Inflammatory macrophage treated with lipopolysaccharide for 1 hour (primary cell): ENCODE data around the gene CLINT1.
"Not testable (repeated sequence)": the region's sequence is repeated elsewhere in the genome, so short reads cannot be mapped to it uniquely, and the experiment has no call there.

ENCODE experiments used
- DNase-seq, 2 donors: peaks; one replicate each; pipeline ENCODE4 v3.0.0-alpha.2; 2020 to 2022

Gene CLINT1

DNA sequence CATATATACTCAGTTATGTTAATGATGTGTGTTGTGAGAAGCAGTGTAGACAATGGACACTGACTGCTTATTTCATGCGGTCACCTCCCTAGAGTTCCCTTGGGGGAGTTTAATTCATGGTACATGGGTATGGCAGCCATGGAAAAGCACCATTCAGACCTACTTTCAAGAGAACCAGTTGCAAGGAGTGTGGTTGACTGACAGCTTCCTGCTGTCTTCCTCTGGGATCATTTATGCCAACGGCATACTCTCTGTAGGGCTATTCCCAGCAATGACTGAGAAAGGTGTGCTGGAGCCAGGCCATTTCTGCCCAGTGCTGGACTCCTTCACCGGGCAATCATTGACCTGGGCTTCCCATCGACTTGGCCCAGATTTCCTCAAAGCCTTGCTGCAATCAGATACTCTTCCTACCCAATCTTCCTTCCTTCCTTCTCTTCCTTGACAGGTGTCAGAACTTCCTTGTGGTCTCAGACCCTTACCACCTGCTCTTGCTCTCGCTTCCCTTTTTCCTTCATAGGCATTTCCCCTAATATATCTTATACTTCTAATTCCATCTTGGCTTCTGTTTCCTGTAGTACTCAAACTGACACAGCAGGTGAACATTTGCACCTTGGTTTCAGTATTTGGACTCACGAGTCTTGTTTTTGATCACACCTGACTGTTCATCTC, 3.4 kb upstream of the CLINT1 start:
- DNase-seq: no peak

- no peak for DNase-seq
Measured at GRCh38 chr5:157860898-157861890, 2.2 kb upstream of the CLINT1 start.

- DNase-seq: no peak
Measured at GRCh38 chr5:157859227-157859575, 256 bp upstream of the CLINT1 start.

DNA sequence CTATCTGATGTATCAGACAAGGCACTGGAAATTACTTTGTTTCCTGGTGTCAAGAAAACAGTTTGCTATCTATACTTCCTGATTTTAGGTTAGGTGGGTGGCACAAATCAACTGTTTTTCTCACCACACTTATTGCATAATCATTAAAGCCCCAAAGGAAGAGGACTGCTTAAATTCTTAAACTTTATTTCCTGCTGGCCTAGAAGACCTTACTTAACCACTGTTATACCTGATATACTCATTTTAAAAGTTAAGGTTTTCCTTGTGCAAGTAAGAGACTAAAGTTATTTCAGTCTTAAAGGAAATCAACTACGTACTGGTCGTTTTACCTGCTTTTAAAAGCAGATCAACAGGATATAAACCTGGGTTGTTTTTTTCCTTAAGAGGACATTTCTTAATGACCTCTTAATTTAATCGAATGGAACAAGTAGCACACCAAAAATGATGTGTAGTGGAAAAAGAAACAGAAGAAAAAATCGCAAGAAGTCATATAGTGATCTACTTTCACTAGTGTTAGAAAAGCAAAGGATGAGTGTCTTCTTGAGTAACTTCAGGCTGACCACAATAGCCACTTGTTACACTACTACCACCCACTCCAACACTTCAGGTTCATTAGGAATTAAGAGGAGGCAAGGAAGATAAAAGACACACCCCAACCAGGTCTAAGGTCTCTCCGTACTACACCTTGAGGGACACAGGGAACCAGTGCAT, 974 bp downstream of the CLINT1 start:
- peak; percentile 78 to 86 for DNase-seq

- peak; percentile 51 to 60 for DNase-seq
Measured at GRCh38 chr5:157855404-157855994, 3.4 kb downstream of the CLINT1 start.

DNA sequence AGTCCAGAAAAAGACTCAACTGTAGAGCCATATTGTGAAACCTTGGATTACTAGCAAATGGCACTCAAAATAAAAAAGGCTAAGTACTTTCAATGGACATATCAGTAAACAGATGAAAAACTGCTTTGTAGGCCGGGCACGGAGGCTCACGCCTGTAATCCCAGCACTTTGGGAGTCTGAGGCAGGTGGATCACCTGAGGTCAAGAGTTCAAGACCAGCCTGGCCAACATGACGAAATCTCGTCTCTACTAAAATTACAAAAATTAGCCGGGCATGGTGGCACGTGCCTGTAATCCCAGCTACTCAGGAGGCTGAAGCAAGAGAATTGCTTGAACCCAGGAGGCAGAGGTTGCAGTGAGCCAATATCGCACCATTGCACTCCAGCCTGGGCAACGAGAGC, 5.6 kb downstream of the CLINT1 start:
- DNase-seq: not testable (repeated sequence)

DNA sequence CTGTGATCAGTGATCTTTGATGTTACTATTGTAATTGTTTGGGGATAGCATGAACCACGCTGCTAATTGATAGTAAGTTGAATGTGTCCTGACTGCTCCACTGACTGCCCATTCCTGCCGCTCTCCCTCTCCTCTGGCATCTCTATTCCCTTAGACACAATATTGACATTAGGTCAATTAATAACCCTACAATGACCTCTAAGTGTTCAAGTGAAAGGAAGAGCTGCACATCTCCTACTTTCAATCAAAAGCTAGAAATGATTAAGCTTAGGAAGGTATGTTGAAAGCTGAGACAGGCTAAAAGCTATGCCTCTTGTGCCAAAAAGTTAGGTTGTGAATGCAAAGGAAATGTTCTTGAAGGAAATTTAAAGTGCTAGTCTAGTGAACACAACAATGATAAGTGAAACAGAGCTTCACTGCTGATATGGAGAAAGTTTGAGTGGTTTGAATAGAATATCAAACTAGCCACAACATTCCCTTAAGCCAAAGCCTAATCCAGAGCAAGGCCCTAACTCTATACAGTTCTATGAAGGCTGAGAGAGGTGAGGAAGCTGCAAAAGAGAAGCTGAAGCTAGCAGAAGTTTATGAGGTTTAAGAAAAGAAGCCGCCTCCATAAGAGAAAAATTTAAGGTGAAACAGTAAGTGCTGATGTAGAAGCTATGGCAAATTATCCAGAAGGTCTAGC, 12.9 kb downstream of the CLINT1 start:
- no peak for DNase-seq

- no peak for DNase-seq
Measured at GRCh38 chr5:157842787-157843186, 16.2 kb downstream of the CLINT1 start.

GRCh38 chr5:157842185-157842584, 16.8 kb downstream of the CLINT1 start:
- DNase-seq: no peak

GRCh38 chr5:157839157-157839795, 19.7 kb downstream of the CLINT1 start:
- no peak for DNase-seq

DNA sequence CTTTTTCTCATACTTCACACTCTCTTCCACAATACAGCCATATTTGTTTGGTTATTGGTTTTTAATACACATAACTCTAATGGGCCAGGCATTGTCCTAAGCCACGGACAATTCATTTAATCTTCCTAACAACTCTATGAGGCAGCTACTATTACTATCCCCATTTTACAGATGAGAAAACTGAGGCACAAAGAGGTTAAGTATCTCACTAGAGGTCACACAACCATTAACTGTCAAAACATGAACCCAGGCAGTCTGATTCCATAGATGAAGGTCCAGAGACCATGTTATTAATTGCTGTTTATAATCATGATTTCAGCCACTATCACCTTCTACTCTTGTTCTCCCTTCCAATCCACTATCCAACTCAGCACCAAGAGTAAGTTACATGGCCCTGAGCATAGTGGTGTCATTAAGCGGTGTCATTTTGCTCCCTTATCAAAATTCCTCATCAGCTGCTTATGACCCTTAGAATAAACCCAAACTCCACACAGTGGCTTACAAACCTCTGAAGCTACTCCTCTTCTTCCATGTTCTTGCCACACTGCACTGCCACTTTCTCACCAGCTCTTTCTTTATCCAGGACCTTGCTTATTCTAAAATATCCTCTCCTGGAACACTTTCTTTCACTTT, 22.7 kb downstream of the CLINT1 start:
- DNase-seq: no peak

- no peak for DNase-seq
Measured at GRCh38 chr5:157835041-157835440, 23.9 kb downstream of the CLINT1 start.

DNA sequence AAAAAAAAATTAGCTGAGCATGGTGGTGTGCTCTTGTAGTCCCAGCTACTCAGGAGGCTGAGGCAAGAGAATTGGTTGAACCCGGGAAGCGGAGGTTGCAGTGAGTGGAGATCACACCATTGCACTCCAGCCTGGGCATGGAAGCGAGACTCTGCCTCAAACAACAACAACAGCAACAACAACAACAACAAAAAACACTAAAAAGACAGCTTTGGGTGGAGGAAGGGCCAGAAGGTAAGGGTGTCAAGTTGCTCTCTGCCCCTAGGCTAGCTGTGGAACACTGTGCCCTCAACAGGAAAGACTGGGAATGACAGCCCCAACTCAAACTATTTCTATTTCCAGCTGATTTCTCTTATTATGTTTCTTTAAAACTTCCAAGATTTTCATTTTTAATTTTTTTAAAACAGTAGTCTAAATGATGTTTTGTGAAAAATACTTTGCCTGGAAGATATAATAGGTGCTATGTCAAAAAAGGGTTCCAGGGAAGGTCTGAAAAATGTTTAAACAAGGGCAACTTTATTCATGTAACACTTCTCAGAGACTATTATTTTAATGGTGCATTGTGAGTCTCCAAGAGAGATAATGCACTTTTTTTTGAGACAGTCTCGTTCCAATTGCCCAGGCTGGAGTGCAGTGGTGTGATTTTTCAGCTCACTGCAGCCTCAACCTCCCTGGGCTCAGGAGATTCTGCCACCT, 29.9 kb downstream of the CLINT1 start:
- DNase-seq: peak in 1 of 2 donors; percentile 15

- DNase-seq: no peak
Measured at GRCh38 chr5:157828105-157828943, 30.6 kb downstream of the CLINT1 start.

GRCh38 chr5:157827423-157827822, 31.5 kb downstream of the CLINT1 start:
- no peak for DNase-seq

DNA sequence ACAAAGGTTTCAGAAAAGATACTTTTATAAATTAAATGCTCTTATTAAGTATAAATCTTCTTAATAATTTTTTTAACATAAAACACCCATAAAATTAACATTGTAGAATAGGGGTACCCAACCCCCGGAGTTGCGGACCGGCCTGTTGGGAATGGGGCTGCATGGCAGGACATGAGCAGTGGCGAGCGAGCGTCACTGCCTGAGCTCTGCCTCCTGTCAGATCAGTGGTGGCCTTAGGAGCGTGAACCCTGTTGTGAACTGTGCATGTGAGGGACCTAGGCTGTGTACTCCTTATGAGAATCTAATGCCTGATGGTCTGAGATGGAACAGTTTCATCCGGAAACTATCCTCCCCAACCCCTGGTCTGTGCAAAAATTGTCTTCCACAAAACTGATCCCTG, 35.3 kb downstream of the CLINT1 start:
- no peak for DNase-seq

GRCh38 chr5:157821822-157822622, 36.9 kb downstream of the CLINT1 start:
- DNase-seq: no peak

- no peak for DNase-seq
Measured at GRCh38 chr5:157821405-157821804, 37.5 kb downstream of the CLINT1 start.
